HepG2 (cell line): ENCODE data around the gene NPHP4. TPM values are rescaled to one million over a fixed set of nuclear protein-coding genes. Genes with fewer than 3 reads are reported as not detected.

Experiments
- ATAC-seq: fragments of 200-7000 bp; cut with Tn5 transposase; 3 replicates; pipeline ENCODE4 v1.9.1; 2020; ENCODE audit warnings: mild to moderate bottlenecking, moderate library complexity
- BruUV-seq: library from RNA; stranded (reverse); fragments of 400-500 nt; replicated peaks from 2 replicates; lab custom pipeline; 2021; lab: Mats Ljungman, UMichigan
- CTCF ChIA-PET: fragments of 300-600 bp; formaldehyde crosslinking; extraction: SDS; loops from one replicate; lab custom pipeline; 2021; ENCODE audit warnings: low total read pairs, inconsistent platforms, low intra/inter-chr PET ratio; lab: Yijun Ruan, JAX
- POLR2A ChIA-PET: fragments of 350-600 bp; sonication (Branson Sonifier 250); formaldehyde crosslinking; loops from one replicate; lab custom pipeline; 2020; ENCODE audit warnings: antibody characterized with exemption, inconsistent platforms; lab: Yijun Ruan, JAX
- DNase-seq: peaks from one replicate; pipeline ENCODE4 v3.0.0-alpha.2; 2015; ENCODE audit warnings: low spot score
- FAIRE-seq: peaks from 3 replicates; lab custom pipeline; 2011; peaks lifted over from hg19 to GRCh38; lab: Jason Lieb, UNC
- H2AFZ ChIP-seq: one replicate; pipeline ENCODE4 v1.6.1; 2011; ENCODE audit warnings: low read length, inconsistent platforms
- H3K27ac ChIP-seq: fragments of 300-600 bp; 3 replicates; pipeline ENCODE4 v1.8.0; 2011; ENCODE audit warnings: mixed run types, mild to moderate bottlenecking, mixed read lengths, low read length, inconsistent platforms; ENCODE audit not compliant: insufficient read depth; ENCODE audit errors: extremely low read length
- H3K27me3 ChIP-seq, 2 experiments: fragments of 200-600 bp in 1 of 2; 2 replicates in 1 of 2; 3 replicates in 1 of 2; pipeline versions ENCODE4 v1.6.0 to v1.8.0; 2011; ENCODE audit warnings: low read length in 2 of 2, mild to moderate bottlenecking in 2 of 2, moderate library complexity in 2 of 2, inconsistent platforms in 1 of 2; ENCODE audit not compliant: insufficient read depth in 2 of 2, control insufficient read depth in 1 of 2
- H3K36me3 ChIP-seq, 2 experiments: fragments of 200-600 bp in 1 of 2; replicated peaks in 1 of 2; 2 replicates in 1 of 2; 3 replicates in 1 of 2; pipeline versions ENCODE4 v1.5.1 to v1.8.0; 2011; ENCODE audit warnings: low read length in 2 of 2, inconsistent platforms in 1 of 2; ENCODE audit not compliant: insufficient read depth in 2 of 2, control insufficient read depth in 1 of 2
- H3K4me1 ChIP-seq: 2 replicates; pipeline ENCODE4 v1.5.1; 2012; ENCODE audit warnings: low read length, inconsistent platforms; ENCODE audit not compliant: insufficient read depth
- H3K4me2 ChIP-seq: 2 replicates; pipeline ENCODE4 v1.6.0; 2011; ENCODE audit warnings: low read depth, low read length, inconsistent platforms
- H3K4me3 ChIP-seq, 3 experiments: fragments of 200-600 bp in 1 of 3; sonication (generic), shearing (Covaris generic) in 1 of 3; replicated peaks in 1 of 3; 2 replicates each; pipeline ENCODE4 v1.5.1; 2011 to 2016; ENCODE audit warnings: low read length in 3 of 3, inconsistent platforms in 2 of 3, low read depth in 2 of 3, mild to moderate bottlenecking in 2 of 3, control low read depth in 1 of 3, mixed read lengths in 1 of 3; ENCODE audit not compliant: insufficient read depth in 1 of 3
- H3K79me2 ChIP-seq: one replicate; pipeline ENCODE4 v1.6.1; 2011; ENCODE audit warnings: low read length, inconsistent platforms; ENCODE audit not compliant: insufficient read depth
- H3K9ac ChIP-seq: 2 replicates; pipeline ENCODE4 v1.6.0; 2011; ENCODE audit warnings: mild to moderate bottlenecking, low read depth, low read length, inconsistent platforms; ENCODE audit not compliant: insufficient read depth
- H3K9me3 ChIP-seq: 2 replicates; pipeline ENCODE4 v1.5.1; 2012; ENCODE audit warnings: mild to moderate bottlenecking, low read length
- H4K20me1 ChIP-seq: 2 replicates; pipeline ENCODE4 v1.6.0; 2011; ENCODE audit warnings: inconsistent platforms, mild to moderate bottlenecking, low read length, moderate library complexity; ENCODE audit not compliant: insufficient read depth
- FOSL2 ChIP-seq: sonication (generic); formaldehyde crosslinking; IDR thresholded peaks from 2 replicates; pipeline ENCODE4 v1.4.0; 2020; ENCODE audit warnings: missing genetic modification reagents
- SSRP1 ChIP-seq: IDR thresholded peaks from 2 replicates; pipeline ENCODE4 v1.6.1; 2016; ENCODE audit warnings: control low read depth
- ZNF687 ChIP-seq: sonication (generic); formaldehyde crosslinking; IDR thresholded peaks from 2 replicates; pipeline ENCODE4 v1.5.1; 2020; ENCODE audit warnings: mild to moderate bottlenecking, missing genetic modification reagents, moderate library complexity
- WGBS: methylation state at CpG from one replicate; pipeline ENCODE4 v1.1.6; 2017; ENCODE audit warnings: low lambda C conversion rate; 5-methylcytosine and 5-hydroxymethylcytosine counted together
- in situ Hi-C: cut with HindIII; loops from 2 replicates; pipeline ENCODE4 v1.10.0; 2017; ENCODE audit warnings: low pct_unique_long_range_greater_than_20kb; ENCODE audit not compliant: extremely low pct_ligation_motif_present
- intact Hi-C: fragments of 100-400 bp; cut with micrococcal nuclease; formaldehyde crosslinking; loops from one replicate; pipeline ENCODE4 v1.10.0; 2022; ENCODE audit not compliant: unreplicated experiment
- polyA plus RNA-seq, 8 experiments: library from polyadenylated mRNA; depleted of rRNA in 3 of 8; stranded (reverse) in 7 of 8; unstranded in 1 of 8; fragments of >200 nt; fragmentation: Illumina TruSeq in 4 of 8; extraction: Trizol in 4 of 8; gene quantifications; 2 replicates each; pipeline versions ENCODE4 v1.2.1 to v1.2.3, GENCODE V29; 2011 to 2016; ENCODE audit warnings: low read depth in 4 of 8, missing spikeins in 1 of 8, mixed read lengths in 1 of 8; ENCODE audit not compliant: insufficient read depth in 1 of 8
- total RNA-seq, 5 experiments: library from RNA; depleted of rRNA; stranded (reverse); fragments of >200 nt; fragmentation: Illumina TruSeq; extraction: Trizol; gene quantifications; 2 replicates each; pipeline ENCODE4 v1.2.3, GENCODE V29; 2016; ENCODE audit warnings: low read depth in 1 of 5
- TF ChIP-seq, protein P1 (sequence below): sonication (generic); formaldehyde crosslinking; IDR thresholded peaks from 2 replicates; pipeline ENCODE4 v1.8.0; 2022; ENCODE audit warnings: missing genetic modification reagents, mild to moderate bottlenecking, inconsistent platforms, borderline replicate concordance

NPHP4 gene
- total and polyA plus RNA-seq, 2 of the 13 experiments (the other 11 are each of a cell fraction or from before 2014, with no cell fraction given): 4.4 to 6.8 TPM

DNA sequence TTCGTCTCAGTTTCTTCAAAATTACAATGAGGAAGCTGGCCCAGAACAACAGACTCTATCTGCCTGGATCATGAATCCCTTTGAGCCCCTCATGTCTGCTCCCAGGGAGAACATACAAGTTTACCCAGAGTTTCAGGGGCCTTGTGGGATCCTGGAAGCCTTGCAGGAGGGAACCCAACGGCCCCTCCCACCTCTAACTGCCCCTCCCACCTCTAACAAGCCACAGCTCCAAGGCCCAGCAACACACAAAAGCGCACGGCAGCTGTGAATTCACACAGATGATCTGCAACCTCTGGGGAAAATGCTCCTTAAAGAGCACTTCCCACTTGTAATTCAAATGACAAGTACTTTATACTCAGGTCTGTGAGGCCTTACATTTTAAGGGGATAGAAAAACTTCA lies 113.3 kb downstream of the NPHP4 start (continued):
- TF ChIP-seq, protein P1, sequence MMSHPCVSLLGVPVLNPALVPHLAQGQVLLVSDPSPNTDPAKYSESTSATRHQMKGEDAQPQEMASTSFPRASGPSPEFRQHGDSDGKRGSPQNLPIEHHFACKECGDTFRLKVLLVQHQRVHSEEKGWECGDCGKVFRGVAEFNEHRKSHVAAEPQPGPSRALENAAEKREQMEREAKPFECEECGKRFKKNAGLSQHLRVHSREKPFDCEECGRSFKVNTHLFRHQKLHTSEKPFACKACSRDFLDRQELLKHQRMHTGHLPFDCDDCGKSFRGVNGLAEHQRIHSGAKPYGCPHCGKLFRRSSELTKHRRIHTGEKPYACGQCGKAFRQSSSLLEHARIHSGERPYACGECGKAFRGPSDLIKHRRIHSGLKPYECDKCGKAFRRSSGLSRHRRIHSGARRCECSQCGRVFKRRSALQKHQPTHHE: no peak

GRCh38 chr1:5877683-5878530 lies 114.3 kb downstream of the NPHP4 start:
- ATAC-seq: peak; percentile 65
- H3K27ac ChIP-seq: no peak overlapping the region
- 96% methylated on average over 13 of the region's 20 CpGs for whole genome bisulfite sequencing
- H3K79me2 ChIP-seq: no peaks in the 10 kb centered on the region
- H3K4me2 ChIP-seq: no peak overlapping the region
- DNase-seq: peak; percentile 9
- POLR2A ChIA-PET: no interaction called here
- TF ChIP-seq FOSL2 (peak; percentile 64), ZNF687 (peak; percentile 9; the same call in 1 of the 2 replicates), SSRP1 (CRISPR knock-in tag) (no peak)
- H4K20me1 ChIP-seq: no peaks in the 10 kb centered on the region
- CTCF ChIA-PET: no interaction called here
- FAIRE-seq: no peak
- no peaks in the 10 kb centered on the region for H3K4me1 ChIP-seq
- no peak overlapping the region for H3K9ac ChIP-seq
- H3K9me3 ChIP-seq: no peaks in the 10 kb centered on the region; the same call in 1 of the 2 replicates
- no peak overlapping the region for H3K4me3 ChIP-seq
- in situ Hi-C loops (no loop called here), intact Hi-C loops (no loop called here)
- no peaks in the 10 kb centered on the region for H3K27me3 ChIP-seq
- no TSS peak for BruUV-seq
- peaks cover 19 to 58% of the 10 kb centered on the region in 2 experiments; a peak in 4 of 5 replicates for H3K36me3 ChIP-seq
- no peak overlapping the region for H2AFZ ChIP-seq
